Hematopoietic multipotent progenitor cell treated with erythropoietin and hydrocortisone succinate and interleukin-3 and kit ligand, for 6 days (in vitro differentiated cells): ENCODE measurements around the gene EPHA1.

Source experiments
- DNase-seq: peaks from one replicate; pipeline ENCODE4 v3.0.0-alpha.2; 2015

EPHA1 gene

GRCh38 chr7:143369678-143370651 lies 38.7 kb downstream of the EPHA1 start:
- DNase-seq, result no peak

DNA sequence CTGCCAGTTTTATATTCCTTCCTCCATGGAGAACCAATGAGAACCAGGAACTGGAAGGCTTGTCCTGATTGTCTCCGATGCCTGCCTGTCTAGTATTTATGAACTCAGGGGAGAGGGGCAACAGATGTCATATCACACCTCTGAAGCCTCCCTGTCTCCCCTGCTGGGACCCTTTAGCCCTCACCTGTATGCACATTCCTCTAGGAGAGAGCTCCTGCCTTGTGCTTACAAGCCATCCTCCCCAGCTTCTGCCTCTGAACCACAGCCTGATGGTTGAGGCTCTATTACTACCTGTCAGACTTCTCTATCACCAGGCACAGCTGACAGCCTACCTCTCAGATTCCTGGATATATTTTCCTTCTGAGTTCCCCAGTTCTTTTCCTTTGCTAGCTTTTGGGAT lies 40.3 kb downstream of the EPHA1 start:
- no peak for DNase-seq

GRCh38 chr7:143367972-143368371 lies 40.7 kb downstream of the EPHA1 start:
- no peak for DNase-seq

- DNase-seq, result no peak
These were observed 45.4 kb downstream of the EPHA1 start for GRCh38 chr7:143363016-143363937.

- DNase-seq, result no peak
These were observed 46.3 kb downstream of the EPHA1 start, which contains the start of gene FAM131B for GRCh38 chr7:143362131-143363015. TSS of gene FAM131B (minus strand) at chr7:143362713. CDS start at chr7:143362603, 110 bp downstream.

GRCh38 chr7:143361552-143362130 lies 47.0 kb downstream of the EPHA1 start:
- DNase-seq, result no peak

- DNase-seq, result no peak
These were observed 47.7 kb downstream of the EPHA1 start for GRCh38 chr7:143360788-143361551.

- no peak for DNase-seq
These were observed 48.8 kb downstream of the EPHA1 start for GRCh38 chr7:143359771-143360353.

- no peak for DNase-seq
These were observed 50.0 kb downstream of the EPHA1 start for GRCh38 chr7:143358626-143359025.

DNA sequence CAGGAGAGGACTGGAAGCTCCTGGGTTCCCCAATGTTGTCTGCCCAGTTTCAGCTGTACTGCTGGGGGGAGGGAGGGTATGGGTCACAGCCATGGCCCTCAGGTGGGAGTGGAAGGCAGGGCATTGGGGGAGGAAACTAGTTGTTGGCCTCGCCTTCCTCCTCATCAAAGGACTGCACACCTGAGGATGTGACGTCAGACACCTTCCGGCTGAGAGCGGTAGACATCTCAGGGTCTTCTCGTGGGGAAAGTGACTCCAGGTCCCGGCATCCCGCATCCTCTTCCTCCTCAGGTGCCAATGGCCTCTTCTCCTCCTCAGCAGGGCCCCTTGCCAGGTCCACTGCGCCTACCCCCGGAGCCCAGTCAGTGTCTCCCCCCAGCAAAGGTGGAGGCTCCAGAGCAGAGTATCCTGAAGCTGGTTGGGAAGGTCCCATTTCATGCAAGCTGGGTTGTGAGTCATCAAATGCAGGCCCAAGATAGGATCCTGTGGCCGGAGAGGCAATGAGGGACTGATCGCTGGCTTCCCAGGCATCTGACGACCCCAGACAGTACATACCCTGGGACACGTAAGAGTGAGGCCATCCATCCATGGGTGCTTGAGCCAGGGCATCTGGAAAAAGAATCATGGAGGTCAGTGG lies 52.1 kb downstream of the EPHA1 start:
- no peak for DNase-seq

- DNase-seq, result no peak
These were observed 52.9 kb downstream of the EPHA1 start for GRCh38 chr7:143355450-143356385.

GRCh38 chr7:143354965-143355364 lies 53.7 kb downstream of the EPHA1 start:
- no peak for DNase-seq

- DNase-seq, result no peak
These were observed 54.3 kb downstream of the EPHA1 start for GRCh38 chr7:143354376-143354775.

GRCh38 chr7:143352531-143353002 lies 56.1 kb downstream of the EPHA1 start:
- no peak for DNase-seq

- DNase-seq, result no peak
These were observed 57.1 kb downstream of the EPHA1 start for GRCh38 chr7:143351574-143351973.

GRCh38 chr7:143351060-143351459 lies 57.6 kb downstream of the EPHA1 start:
- no peak for DNase-seq

- DNase-seq, result no peak
These were observed 60.7 kb downstream of the EPHA1 start for GRCh38 chr7:143347950-143348349.

- DNase-seq, result no peak
These were observed 62.6 kb downstream of the EPHA1 start for GRCh38 chr7:143346018-143346417.

- peak; percentile 70 for DNase-seq
These were observed 63.2 kb downstream of the EPHA1 start for GRCh38 chr7:143345428-143345900.
